ENCODE results near the gene PTPRN2.

Gene PTPRN2

GRCh38 chr7:158193446-158193845 lies 394.2 kb downstream of the PTPRN2 start:
- no peak for DNase-seq

GRCh38 chr7:158192956-158193355 lies 394.7 kb downstream of the PTPRN2 start:
- no peak for DNase-seq

GRCh38 chr7:158192184-158192835 lies 395.3 kb downstream of the PTPRN2 start:
- no peak for DNase-seq

- DNase-seq = no peak
These were observed 396.0 kb downstream of the PTPRN2 start for GRCh38 chr7:158191671-158192070.

- DNase-seq = no peak
These were observed 396.9 kb downstream of the PTPRN2 start for GRCh38 chr7:158190756-158191155.

- DNase-seq = no peak
These were observed 398.9 kb downstream of the PTPRN2 start for GRCh38 chr7:158188676-158189075.

- no peak for DNase-seq
These were observed 400.0 kb downstream of the PTPRN2 start for GRCh38 chr7:158187694-158187994.

- DNase-seq = no peak
These were observed 400.5 kb downstream of the PTPRN2 start for GRCh38 chr7:158186864-158187693.

GRCh38 chr7:158186406-158186805 lies 401.2 kb downstream of the PTPRN2 start:
- no peak for DNase-seq

- DNase-seq = no peak
These were observed 402.0 kb downstream of the PTPRN2 start for GRCh38 chr7:158185653-158186052.

GRCh38 chr7:158183431-158183830 lies 404.2 kb downstream of the PTPRN2 start:
- no peak for DNase-seq

- no peak for DNase-seq
These were observed 411.0 kb downstream of the PTPRN2 start for GRCh38 chr7:158176561-158177173.

- DNase-seq = no peak
These were observed 411.8 kb downstream of the PTPRN2 start for GRCh38 chr7:158175779-158176178.

GRCh38 chr7:158174947-158175346 lies 412.7 kb downstream of the PTPRN2 start:
- no peak for DNase-seq

GRCh38 chr7:158167373-158167772 lies 420.2 kb downstream of the PTPRN2 start:
- no peak for DNase-seq

GRCh38 chr7:158166386-158167340 lies 421.0 kb downstream of the PTPRN2 start:
- no peak for DNase-seq

GRCh38 chr7:158165711-158166110 lies 421.9 kb downstream of the PTPRN2 start:
- DNase-seq = no peak

- no peak for DNase-seq
These were observed 423.2 kb downstream of the PTPRN2 start for GRCh38 chr7:158164101-158165095.

- DNase-seq = no peak
These were observed 426.4 kb downstream of the PTPRN2 start for GRCh38 chr7:158161194-158161593.

GRCh38 chr7:158160199-158160598 lies 427.4 kb downstream of the PTPRN2 start:
- DNase-seq = no peak

GRCh38 chr7:158157460-158157859 lies 430.2 kb downstream of the PTPRN2 start:
- DNase-seq = no peak

All from suppressor macrophage (primary cell).